ENCODE measurements around the gene RDH5. TPM values are rescaled to one million over a fixed set of nuclear protein-coding genes. Genes with fewer than 3 reads are reported as not detected.
A peak's percentile ranks its signal among the peaks of the same experiment; 100 is the strongest.

RDH5 gene
- total RNA-seq, 1 experiment from 2014 or later: 6.0 TPM

- Mint-ChIP-seq H3K27ac (ENCODE audit: unreplicated experiment) (no peak overlapping the region), H3K4me3 (ENCODE audit: unreplicated experiment) (peak overlapping the region; percentile 80), H3K9me3 (ENCODE audit: unreplicated experiment) (no peaks in the 10 kb centered on the region), H3K4me1 (ENCODE audit: low read depth, unreplicated experiment) (peaks cover 21% of the 10 kb centered on the region), H3K36me3 (ENCODE audit: insufficient read depth, unreplicated experiment) (peaks cover 7% of the 10 kb centered on the region), H3K27me3 (ENCODE audit: insufficient read depth, unreplicated experiment) (no peaks in the 10 kb centered on the region)
- Histone ChIP-seq H3K4me1 (peaks cover 17% of the 10 kb centered on the region), H3K36me3 (ENCODE audit: control insufficient read depth, insufficient read depth, low read length) (no peaks in the 10 kb centered on the region), H3K9me3 (no peaks in the 10 kb centered on the region), H3K27me3 (replicated peaks; ENCODE audit: control insufficient read depth, insufficient read depth, low read length) (no peaks in the 10 kb centered on the region), H3K4me3 (ENCODE audit: low read depth, low read length) (peak overlapping the region; percentile 88)
- peak; percentile 68 to 69 for DNase-seq
- intact Hi-C loops (cut with micrococcal nuclease; ENCODE audit: unreplicated experiment): loop anchor here (1.0 to 10.0 kb wide), 4 partner anchors 45 to 371 kb away; partner anchors contain the start of genes RPL41, RPS26 and ZC3H10
- ChIA-PET POLR2A (interaction anchor here (0.6 to 0.7 kb wide), 3 partner anchors 73 to 250 kb away, joined by 4 to 5 read pairs (median 4); partner anchors contain the start of gene DNAJC14), CTCF (interaction anchor here (0.8 to 2.0 kb wide), 4 partner anchors 35 to 184 kb away, joined by 3 to 6 read pairs (median 4); partner anchors contain the start of gene PYM1)
- BruUV-seq (replicated peaks): TSS peak; percentile 42
- TF ChIP-seq CTCF (IDR thresholded peaks at IDR 0.05; ENCODE audit: insufficient read depth in 1 of 2, low read depth in 1 of 2, low read length in 1 of 2, severe bottlenecking in 1 of 2, unreplicated experiment in 1 of 2): no peak
Measured at GRCh38 chr12:55743406-55744339, 23.5 kb downstream of the RDH5 start.

DNA sequence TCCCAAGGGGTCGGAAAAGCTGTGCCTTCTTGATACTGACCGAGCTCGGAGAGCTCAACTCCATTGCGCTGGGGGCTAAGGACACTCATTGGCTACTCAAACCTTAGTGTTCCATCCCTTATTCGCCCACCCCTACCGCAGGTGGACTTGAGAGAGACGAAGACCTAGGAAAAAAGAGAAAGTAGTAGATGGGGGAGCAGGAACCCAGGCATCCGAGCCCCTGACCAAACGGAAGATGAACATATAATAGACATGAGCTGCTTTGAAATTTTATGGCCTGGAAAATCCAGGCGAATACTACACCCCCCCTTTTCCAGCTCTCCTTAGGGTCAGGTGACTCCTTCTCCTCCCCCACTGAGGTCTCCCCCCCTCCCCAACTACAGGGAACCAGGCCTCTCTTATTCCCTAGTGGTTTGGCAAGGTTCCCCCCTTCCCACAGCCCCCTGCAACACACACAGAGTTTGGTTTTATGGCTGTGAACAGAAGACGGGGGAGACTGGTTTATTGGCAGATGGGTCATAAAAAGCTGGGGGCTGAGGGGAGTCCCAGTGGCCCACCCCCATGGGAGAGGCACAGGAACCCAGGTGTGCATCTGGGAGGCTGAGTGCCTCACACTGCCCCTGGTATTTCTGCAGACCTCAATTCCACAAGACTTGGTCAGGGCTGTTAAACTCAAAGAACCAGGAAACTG, 24.3 kb downstream of the RDH5 start:
- Mint-ChIP-seq H3K9me3 (ENCODE audit: unreplicated experiment) (no peaks in the 10 kb centered on the region), H3K27me3 (ENCODE audit: insufficient read depth, unreplicated experiment) (no peaks in the 10 kb centered on the region), H3K4me1 (ENCODE audit: low read depth, unreplicated experiment) (peaks cover 21% of the 10 kb centered on the region), H3K36me3 (ENCODE audit: insufficient read depth, unreplicated experiment) (peaks cover 7% of the 10 kb centered on the region), H3K4me3 (ENCODE audit: unreplicated experiment) (peak overlapping the region; percentile 80), H3K27ac (ENCODE audit: unreplicated experiment) (no peak overlapping the region)
- H3K4me1 ChIP-seq: peaks cover 14% of the 10 kb centered on the region
- BruUV-seq (replicated peaks): no TSS peak
- POLR2A ChIA-PET: interaction anchor here (0.6 kb wide), 2 partner anchors 72 to 250 kb away, joined by 4 to 5 read pairs; no protein-coding TSS in a partner anchor
- H3K9me3 ChIP-seq: no peaks in the 10 kb centered on the region
- H3K36me3 ChIP-seq (ENCODE audit: control insufficient read depth, insufficient read depth, low read length): no peaks in the 10 kb centered on the region
- no peaks in the 10 kb centered on the region for H3K27me3 ChIP-seq (replicated peaks; ENCODE audit: control insufficient read depth, insufficient read depth, low read length)
- H3K4me3 ChIP-seq (ENCODE audit: low read depth, low read length): peak overlapping the region; percentile 88
- TF ChIP-seq CTCF (IDR thresholded peaks at IDR 0.05; ENCODE audit: insufficient read depth in 1 of 2, low read depth in 1 of 2, low read length in 1 of 2, severe bottlenecking in 1 of 2, unreplicated experiment in 1 of 2): no peak
- no peak for DNase-seq
- intact Hi-C loops (cut with micrococcal nuclease; ENCODE audit: unreplicated experiment): loop anchor here (2.0 to 10.0 kb wide), 2 partner anchors 44 to 370 kb away; partner anchors contain the start of genes RPL41 and ZC3H10
- CTCF ChIA-PET: interaction anchor here (1.1 to 2.0 kb wide), 4 partner anchors 34 to 183 kb away, joined by 3 to 6 read pairs (median 4); partner anchors contain the start of gene PYM1
